ENCODE data around the gene EIF4G3.
"Not testable (repeated sequence)": the region's sequence is repeated elsewhere in the genome, so short reads cannot be mapped to it uniquely, and the experiment has no call there.

EIF4G3 gene

DNA sequence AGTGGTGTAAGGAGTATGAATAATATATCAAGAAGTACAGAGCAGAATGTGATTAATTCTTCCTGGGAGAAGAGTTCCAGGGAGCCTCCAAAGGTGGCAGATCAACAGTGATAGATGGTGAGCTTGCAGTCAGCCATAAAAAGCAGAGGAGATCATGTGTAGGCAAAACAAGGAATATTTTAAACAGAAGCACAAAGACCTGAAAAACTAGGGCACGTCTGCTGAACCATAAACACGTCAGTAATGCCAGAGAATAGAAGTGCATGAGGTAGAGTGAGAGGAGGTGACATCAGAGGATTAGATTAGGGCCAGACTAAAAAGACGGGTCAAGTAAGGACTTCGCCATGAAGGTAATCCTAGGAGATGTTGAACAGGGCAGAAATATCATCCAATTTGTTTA is 151.8 kb downstream of the EIF4G3 start:
- no peak for DNase-seq (ENCODE audit: low read depth)

DNA sequence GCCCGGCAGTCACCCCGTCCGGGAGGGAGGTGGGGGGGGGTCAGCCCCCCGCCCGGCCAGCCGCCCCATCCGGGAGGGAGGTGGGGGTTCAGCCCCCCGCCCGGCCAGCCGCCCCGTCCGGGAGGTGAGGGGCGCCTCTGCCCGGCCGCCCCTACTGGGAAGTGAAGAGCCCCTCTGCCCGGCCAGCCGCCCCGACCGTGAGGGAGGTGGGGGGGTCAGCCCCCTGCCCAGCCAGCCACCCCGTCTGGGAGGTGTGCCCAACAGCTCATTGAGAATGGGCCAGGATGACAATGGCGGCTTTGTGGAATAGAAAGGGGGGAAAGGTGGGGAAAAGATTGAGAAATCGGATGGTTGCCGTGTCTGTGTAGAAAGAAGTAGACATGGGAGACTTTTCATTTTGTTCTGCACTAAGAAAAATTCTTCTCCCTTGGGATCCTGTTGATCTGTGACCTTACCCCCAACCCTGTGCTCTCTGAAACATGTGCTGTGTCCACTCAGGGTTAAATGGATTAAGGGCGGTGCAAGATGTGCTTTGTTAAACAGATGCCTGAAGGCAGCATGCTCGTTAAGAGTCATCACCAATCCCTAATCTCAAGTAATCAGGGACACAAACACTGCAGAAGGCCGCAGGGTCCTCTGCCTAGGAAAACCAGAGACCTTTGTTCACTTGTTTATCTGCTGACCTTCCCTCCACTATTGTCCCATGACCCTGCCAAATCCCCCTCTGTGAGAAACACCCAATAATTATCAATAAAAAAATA is 152.4 kb downstream of the EIF4G3 start:
- DNase-seq (ENCODE audit: low read depth), result not testable (repeated sequence)

DNA sequence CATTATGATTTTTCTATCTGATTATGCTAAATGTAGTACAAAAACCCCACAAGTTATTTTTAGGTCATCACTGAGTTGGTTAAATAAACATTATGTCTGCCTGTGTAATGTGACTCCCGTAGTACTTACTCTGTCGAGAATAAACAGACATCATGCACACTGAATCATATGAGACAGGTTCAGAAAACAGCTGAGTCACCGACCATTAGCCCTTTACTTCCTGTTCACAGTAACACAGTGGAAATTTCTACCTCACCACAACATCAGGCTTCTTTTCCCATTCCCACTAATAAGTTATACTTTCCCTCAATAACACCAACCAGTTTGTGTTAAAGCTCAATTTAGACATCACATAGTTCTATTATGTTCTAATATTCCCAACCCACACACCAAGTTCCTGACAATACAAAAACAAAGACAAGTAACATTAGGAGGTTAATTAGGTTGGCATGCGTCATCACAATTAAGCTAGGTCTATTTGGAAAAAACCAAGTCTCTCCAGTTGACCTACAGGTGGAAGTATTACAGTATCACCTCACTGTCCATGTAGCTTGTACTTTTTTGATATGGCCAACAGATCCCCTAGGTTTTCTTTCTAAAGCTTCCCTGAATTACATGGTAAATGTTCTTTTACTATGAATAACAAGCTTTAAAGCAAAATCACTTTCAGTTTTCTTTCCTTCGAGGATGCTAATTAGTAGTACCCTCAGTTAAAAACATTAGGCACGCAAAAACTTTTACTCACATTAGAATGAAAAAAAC is 154.2 kb downstream of the EIF4G3 start:
- DNase-seq (ENCODE audit: low read depth), result no peak

DNA sequence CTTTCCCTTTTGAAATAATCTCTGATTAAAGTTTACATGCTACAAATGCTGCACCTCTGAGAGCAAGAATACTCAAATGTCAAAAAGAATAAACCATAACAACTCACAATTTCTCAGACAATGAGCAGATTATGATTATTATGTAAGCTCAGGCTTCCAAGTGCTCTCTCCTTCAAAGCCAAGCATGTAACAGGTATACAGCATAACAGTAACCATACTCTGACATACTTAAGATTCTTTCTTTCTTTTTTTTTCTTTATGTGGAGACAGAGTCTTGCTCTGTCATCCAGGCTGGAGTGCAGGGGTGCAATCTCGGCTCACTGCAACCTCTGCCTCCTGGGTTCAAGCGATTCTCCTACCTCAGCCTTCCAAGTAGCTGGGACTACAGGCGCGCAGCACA is 155.4 kb downstream of the EIF4G3 start:
- no peak for DNase-seq (ENCODE audit: low read depth)

DNA sequence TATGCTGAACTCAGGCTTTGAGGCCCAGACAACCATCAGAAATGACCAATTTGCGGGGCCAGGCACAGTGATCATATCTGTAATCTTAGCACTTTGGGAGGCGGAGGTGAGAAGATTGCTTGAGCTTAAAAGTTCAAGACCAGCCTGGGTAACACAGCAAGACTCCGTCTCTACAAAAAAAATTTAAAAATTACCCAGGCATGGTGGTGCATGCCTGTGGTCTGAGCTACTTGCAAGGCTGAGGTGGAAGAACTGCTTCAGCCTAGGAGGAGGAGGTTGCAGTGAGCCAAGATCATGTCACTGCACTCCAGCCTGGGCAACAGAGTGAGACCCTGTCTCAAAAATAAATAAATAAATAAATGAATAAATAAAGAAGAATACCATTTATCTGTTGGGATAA is 156.5 kb downstream of the EIF4G3 start:
- DNase-seq (ENCODE audit: low read depth), result no peak

DNA sequence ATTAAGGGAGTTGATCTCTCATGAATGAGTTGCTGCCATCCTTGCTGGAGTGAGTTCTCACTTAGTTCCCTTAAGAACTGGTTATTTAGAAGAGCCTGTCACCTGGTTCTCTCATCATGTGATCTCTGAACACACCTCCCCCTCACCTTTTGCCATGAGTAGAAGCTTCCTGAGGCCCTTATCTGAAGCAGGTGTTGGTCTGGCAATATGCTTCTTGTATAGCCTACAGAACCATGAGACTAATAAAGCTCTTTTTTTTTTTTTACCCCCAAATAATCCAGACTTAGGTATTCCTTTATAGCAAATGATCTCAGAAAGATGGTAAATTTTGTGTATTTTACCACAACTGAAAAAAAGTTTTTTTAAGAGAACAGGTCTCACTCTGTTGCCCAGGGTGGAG is 158.0 kb downstream of the EIF4G3 start:
- no peak for DNase-seq (ENCODE audit: low read depth)

DNA sequence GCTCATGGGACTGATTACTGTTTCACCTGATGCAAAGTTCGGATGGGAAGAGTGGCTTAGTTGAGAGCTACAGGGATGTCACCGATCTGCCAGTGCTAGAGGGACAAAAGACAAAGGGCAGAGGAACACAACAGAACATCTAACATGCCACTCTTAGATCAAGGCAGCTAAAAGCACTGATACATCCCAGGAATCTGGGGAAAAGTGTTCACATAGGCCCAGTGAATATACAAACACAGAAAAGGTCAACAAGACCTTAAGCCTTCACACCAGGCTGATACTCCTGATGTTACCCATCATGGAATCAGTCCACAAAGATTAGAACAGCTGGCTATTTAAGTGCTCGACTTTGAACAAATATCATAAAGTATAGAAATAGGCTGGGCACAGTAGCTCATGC is 163.2 kb downstream of the EIF4G3 start:
- DNase-seq (ENCODE audit: low read depth), result no peak

DNA sequence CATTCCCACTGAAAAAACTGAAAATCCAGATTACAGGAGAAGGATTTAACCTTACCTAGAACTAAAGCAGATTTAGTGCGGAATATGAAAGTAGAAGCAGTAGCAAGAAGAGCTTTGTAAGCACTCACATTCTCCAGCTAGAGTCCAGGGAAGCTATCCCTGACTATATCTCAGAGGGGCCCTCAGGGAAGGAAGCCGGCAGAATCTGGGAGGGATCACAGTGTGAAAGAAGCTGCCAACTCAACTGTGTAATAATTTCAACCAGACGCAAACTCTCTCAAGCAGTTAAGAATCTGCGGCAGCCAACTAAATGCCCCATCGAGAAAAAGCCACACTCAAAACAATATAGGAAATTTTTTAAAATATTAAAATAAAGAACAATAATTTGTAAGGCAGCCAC is 163.8 kb downstream of the EIF4G3 start:
- no peak for DNase-seq (ENCODE audit: low read depth)

DNA sequence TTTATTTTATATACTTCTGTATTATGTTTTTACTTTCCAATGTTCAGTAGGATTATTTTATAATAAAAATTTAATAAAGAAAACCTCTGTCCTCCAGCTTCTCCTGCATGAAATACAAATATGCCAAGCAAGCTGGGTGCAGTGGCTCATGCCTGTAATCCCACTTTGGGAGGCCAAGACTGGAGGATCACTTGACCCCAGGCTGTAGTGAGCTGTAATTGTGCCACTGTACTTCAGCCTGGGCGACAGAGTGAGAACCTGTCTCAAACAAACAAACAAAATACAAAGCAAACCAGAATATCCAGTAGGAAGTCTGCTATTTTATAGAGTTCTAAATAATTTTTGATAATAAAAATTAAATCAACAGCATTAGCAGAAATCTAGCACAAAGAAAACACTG is 168.8 kb downstream of the EIF4G3 start:
- no peak for DNase-seq (ENCODE audit: low read depth)

DNA sequence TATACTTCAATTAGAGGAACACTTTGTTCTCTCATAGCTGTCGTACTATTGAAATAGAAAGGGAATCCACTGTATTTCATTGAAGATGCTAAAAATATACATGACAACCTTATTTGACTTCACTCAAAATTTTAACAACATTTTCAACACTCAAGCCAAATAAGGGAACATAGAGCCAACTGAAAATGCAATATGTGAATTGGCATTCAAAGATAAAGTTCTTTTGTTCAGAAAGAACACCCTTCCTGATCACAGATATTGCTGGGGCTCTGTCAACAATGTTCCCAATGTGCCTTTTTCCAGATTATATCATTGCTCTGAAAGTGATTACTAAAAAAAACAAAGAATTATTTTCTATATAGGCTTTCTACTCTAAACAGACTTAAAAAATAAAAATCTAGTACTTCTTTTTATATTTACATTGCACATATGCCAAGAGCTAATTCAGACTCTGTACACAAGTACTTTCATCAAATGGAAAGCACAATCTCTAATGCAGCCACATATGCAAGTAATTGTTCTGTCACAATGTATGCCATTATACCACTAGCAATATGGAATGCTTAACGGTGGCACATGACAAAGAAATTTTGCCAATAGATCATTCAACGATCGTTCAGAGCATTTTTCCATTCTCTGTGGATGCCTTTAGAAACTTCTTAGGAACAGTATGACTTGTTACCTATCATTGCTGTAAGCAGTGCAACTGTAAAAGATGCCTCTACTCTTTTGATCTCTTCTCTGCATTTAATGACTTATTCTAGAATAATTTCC is 171.0 kb downstream of the EIF4G3 start:
- DNase-seq (ENCODE audit: low read depth), result no peak

DNA sequence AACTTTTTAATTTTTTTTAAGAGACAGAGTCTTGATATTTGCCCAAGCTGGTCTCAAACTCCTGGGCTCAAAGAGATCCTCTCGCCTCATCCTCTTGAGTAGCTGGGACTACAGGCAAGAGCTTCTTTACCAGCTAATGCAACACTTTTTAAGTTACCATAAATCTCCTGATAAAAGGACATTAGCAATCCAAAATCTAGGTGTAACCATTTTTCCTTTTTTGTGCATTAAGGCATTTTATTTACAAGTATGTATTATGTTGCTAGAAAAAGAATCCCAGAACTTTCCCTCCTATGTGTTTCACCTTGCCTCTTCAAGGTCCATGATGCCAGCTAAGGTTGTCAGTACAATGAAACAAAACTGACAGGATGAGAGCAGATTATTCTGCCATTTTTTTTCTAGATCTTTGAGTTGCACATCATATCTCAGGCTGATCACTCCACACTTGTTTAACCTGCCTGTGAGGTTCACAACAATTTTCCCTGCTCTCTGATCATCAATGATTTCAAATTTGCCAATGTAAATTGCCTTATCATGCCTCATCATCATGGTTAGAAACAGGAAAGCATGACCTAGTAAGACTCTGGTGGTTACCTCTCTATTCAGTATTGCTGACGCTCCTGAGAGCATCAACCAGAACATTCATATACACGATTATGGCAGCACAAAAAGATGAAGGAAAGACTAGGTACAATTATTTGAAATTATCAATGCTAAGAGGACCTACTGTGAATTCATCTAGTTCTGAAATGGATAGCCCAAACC is 173.2 kb downstream of the EIF4G3 start:
- DNase-seq (ENCODE audit: low read depth), result no peak

DNA sequence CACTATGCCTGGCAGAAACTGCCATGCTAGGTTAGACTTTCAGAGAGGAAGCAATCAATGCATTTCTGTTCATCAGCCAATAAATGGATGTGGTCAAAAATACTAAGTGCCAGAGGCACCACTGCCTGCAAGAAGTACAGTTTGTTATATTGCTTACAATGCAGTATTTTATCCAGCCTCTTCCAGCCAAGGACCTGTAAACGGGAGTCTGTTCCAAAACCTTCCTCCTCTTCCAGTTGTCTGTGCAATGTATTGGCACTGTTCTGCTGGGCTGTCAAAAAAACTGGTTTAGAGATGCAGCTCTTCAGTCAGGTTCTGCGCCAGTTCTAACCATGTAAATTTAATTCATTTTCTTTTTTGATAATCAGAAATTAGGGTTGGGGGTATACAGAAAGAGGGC is 175.7 kb downstream of the EIF4G3 start:
- DNase-seq (ENCODE audit: low read depth), result no peak

DNA sequence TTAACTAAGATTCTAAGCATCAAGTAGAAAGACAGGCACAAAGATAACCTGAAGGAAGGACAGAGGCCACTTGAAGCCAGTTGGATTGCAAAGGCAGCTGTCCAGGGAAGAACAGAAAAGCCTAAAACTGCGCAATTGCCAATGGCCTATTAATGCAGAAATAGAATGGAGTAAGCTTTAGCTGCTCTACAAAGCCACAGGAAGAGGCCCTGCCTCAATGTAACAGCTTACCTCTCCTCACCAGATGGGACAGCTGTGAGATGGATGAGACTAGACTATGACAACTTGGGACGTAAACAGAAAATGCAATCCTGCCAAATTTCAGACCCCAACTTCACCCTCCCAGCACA is 176.5 kb downstream of the EIF4G3 start:
- no peak for DNase-seq (ENCODE audit: low read depth)

DNA sequence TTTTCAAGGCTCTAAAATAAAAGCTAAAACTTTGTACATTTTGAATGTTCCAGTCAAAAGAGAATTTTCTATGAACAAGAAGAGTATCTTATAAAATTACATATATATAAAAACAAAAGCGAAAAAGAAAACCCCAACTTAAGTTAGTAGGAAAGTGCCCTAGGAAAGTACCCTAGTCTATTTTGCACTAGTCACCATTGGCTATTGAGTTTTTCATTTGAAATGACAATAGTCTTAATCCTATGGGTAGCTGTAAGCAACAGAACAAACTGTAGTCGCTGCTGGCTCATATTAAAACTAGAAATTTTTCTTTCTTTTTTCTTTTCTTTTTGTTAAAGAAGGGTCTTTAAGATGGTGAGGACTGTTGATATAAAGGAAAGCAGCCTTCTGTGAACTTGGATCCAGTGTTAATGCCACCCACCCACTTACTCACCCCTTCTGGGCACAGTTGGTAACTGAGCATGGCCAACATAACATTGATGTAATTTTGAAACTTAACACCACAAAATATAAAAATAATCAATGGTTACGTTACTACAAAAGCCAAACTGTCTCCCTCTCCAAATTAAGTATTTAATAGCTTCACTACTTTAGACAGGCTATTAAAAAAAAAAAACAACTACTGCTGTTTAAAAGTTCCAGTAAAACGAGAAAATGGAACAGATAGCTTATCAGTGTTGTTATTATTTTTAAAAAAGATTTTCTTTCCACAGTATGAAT is 177.0 kb downstream of the EIF4G3 start:
- DNase-seq (ENCODE audit: low read depth), result no peak

DNA sequence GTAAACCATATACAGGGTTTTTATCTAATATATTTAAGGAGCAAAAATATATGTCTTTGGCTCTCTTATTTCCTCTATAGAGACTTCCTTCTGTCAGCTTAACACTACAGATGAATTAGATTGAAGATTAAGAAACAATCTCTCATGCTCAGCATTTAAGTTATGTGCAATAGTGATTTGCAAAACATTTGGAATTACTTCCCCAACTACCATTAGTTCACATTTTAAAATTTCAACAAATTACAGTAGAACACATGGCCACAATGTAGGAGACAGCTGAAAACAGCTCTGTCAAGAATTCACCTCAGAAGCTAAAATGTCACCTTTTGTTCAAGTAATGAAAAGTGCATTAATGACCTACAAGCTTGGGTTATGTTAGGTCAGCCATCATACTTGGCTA is 177.9 kb downstream of the EIF4G3 start:
- DNase-seq (ENCODE audit: low read depth), result no peak

DNA sequence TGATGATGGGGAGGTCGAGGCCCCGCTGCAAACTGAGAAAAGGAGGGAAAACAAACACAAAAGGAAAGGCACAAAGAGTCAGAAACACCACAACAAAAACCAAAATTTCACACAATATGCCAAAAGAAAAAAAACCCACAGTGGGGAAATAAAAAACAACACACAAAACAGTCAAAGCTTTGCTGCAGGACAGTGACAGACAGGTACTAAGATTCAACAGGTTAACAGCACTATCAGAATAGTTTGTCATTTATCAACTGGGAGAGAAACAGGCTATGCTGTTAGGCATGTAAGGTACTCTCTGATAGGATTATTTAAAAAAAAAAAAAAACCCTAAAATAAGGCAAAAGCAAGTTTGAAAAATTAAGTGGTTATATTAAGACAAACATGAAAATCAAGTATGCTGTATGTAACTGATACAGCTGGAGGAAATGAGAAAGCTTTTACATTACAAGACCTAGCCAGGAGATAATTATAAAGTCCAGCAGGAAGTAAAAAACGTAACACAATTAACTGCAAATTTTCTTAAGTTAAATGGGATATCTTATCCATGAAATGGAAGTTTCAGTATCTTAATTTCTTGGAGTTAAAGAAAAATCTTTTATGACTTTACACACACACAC is 179.0 kb downstream of the EIF4G3 start:
- DNase-seq (ENCODE audit: low read depth), result no peak

DNA sequence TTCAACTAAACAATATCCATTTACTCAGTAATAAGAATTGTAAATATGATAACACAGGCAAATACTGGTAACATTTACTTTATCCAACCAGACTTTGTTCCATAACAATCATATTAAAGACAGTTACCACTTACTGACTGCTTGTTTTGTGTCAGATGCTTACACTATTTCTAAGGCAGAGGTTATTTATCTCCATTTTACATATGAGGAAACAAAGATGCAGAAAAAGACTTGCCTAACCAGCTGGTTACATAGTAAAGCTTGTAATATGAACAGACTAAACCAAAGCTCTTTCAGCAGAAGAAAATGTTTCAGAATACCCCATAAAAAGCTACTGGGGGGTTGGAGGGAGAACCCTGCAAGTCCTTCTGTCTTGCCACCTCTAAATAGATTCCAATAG is 180.1 kb downstream of the EIF4G3 start:
- no peak for DNase-seq (ENCODE audit: low read depth)

DNA sequence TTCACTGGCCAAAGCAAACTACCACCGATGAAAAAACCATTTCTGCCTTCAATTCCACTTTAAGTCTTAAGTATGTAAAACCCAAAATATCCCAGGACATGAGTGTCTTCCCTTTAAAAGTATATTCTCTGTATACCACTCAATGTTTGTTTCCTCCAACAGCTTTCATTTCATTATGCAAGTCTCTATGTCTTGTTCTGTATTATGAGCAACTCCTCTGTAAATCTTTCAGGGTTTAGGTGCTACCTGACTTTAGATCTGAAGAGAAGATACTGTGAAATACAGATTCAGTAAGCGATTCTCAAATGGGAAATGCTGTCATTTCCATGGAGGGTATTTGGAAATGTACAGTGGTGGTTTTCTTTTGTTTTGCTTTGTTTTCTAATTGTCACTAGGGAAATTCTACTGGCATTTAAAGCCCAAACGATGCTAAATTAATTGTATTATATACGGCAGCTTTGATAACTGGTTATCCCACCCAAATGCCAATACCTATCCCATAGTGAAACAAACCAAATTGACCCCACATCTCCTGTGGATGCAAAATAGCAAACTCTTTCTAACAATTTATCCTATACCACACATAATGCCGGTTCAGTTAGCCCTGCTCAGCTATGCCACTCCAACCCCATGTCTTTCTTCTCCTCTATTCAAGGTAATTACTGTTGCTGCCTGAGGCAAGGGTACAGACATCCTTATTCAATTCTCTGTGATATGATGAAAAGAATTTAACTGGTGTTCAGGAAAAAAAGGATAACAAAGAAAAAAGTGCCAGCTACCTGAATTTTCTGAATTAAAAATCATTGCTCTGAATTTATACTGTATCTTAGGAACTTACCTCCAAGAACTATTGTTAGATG is 182.8 kb downstream of the EIF4G3 start:
- DNase-seq (ENCODE audit: low read depth), result no peak

DNA sequence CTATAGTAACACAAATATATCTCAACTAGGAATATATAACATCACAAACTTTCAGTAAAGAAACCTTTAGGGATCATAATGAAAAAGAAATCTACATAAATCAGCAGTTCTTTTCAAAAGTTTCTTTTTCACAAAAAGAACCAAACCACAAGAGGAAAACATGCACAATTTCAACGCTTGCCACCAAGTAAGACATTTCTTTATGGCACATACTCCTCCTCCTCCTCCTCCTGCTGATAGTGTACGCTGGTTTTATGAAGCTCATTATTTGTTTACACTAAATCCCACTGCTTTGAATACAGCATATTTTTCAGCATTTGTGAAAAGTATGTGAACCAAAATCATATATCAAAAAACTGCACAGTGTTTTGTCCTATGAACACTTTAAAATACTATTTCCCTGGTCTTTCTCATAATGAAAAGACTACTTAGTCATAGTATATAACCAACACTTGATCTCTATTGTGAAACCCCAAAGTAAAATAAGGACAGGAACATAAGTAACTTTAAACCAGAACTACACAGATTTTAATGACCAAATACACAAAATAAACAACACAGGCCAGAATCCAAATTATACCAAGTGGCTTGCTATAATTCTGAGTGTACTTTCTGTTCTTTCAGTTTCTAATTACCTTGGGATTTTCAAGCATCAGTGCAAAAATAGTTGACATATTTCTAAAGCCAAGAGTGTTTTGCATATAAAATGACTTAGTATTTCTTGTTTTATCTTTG is 184.2 kb downstream of the EIF4G3 start:
- DNase-seq (ENCODE audit: low read depth), result no peak

DNA sequence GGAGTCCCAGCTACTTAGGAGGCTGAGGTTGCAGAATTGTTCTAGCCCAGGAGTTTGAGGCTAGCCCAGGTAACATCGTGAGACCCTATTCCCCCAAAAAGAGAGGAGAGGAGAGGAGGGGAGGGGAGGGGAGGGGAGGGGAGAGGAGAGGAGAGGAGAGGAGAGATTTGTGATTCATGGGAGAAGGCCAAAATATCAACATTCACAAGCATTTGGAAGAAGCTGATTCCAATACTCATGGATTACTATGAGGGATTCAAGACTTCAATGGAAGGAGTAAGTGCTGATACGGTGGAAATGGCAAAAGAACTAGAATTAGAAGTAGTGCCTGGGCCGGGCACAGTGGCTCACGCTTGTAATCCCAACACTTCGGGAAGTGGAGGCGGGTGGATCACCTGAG is 187.8 kb downstream of the EIF4G3 start:
- no peak for DNase-seq (ENCODE audit: low read depth)

Data from stimulated activated CD8-positive, alpha-beta memory T cell treated with anti-CD3 and anti-CD28 coated beads, Interleukin-15, amount 100 ng/mL, for 1 hour (primary cell).